ENCODE data around the gene SWAP70. TPM values are rescaled to one million over a fixed set of nuclear protein-coding genes. Genes with fewer than 3 reads are reported as not detected.
"Not testable (repeated sequence)": the region's sequence is repeated elsewhere in the genome, so short reads cannot be mapped to it uniquely, and the experiment has no call there.

Gene SWAP70
- total RNA-seq, 3 donors from 2014 or later (not counting 1 experiment from before 2014, with no cell fraction given) = 11.8 to 14.0 (median 11.9) TPM

GRCh38 chr11:9616858-9617257 lies 47.0 kb upstream of the SWAP70 start:
- ATAC-seq (no peak), DNase-seq (no peak)
- Mint-ChIP-seq H3K36me3 (no peaks in the 10 kb centered on the region), H3K27ac (no peak overlapping the region), H3K9me3 (no peaks in the 10 kb centered on the region), H3K4me1 (peaks cover 20 to 22% of the 10 kb centered on the region in 2 donors), H3K4me3 (no peak overlapping the region), H3K27me3 (ENCODE audit: low read depth in 2 of 2) (no peaks in the 10 kb centered on the region)
- Histone ChIP-seq H3K27me3 (ENCODE audit: control insufficient read depth, insufficient read depth, low read length) (no peaks in the 10 kb centered on the region), H3K36me3 (ENCODE audit: control insufficient read depth, insufficient read depth, low read length) (no peaks in the 10 kb centered on the region), H3K27ac (ENCODE audit: low read length) (no peak overlapping the region), H3K4me3 (ENCODE audit: low read length) (no peak overlapping the region), H3K4me1 (ENCODE audit: control insufficient read depth, insufficient read depth, low read length) (peaks cover 19% of the 10 kb centered on the region), H3K9me3 (ENCODE audit: control insufficient read depth, insufficient read depth, low read length) (no peaks in the 10 kb centered on the region)
- TF ChIP-seq CTCF (IDR thresholded peaks at IDR 0.05) = no peak
- intact Hi-C loops (cut with micrococcal nuclease) = no loop called here
- WGBS (ENCODE audit: insufficient coverage) = 87% methylated on average over 4 of the region's 4 CpGs

- no peak overlapping the region for H3K4me3 Mint-ChIP-seq
These were observed 45.9 kb upstream of the SWAP70 start for GRCh38 chr11:9617940-9618339.

GRCh38 chr11:9619004-9619403 lies 44.9 kb upstream of the SWAP70 start:
- no peaks in the 10 kb centered on the region for H3K9me3 Mint-ChIP-seq
- Histone ChIP-seq H3K4me1 (ENCODE audit: control insufficient read depth, insufficient read depth, low read length) (peaks cover 6% of the 10 kb centered on the region), H3K27me3 (ENCODE audit: control insufficient read depth, insufficient read depth, low read length) (no peaks in the 10 kb centered on the region), H3K4me3 (ENCODE audit: low read length) (no peak overlapping the region), H3K27ac (ENCODE audit: low read length) (no peak overlapping the region), H3K36me3 (ENCODE audit: control insufficient read depth, insufficient read depth, low read length) (no peaks in the 10 kb centered on the region), H3K9me3 (ENCODE audit: control insufficient read depth, insufficient read depth, low read length) (no peaks in the 10 kb centered on the region)
- H3K27me3 Mint-ChIP-seq (ENCODE audit: low read depth in 2 of 2) = no peaks in the 10 kb centered on the region
- H3K27ac Mint-ChIP-seq = no peak overlapping the region
- WGBS (ENCODE audit: insufficient coverage) = 100% methylated on average over 1 of the region's 1 CpG
- ATAC-seq = no peak
- no peaks in the 10 kb centered on the region for H3K36me3 Mint-ChIP-seq
- DNase-seq = no peak
- TF ChIP-seq CTCF (IDR thresholded peaks at IDR 0.05) = no peak
- intact Hi-C loops (cut with micrococcal nuclease) = no loop called here
- peaks cover 8 to 9% of the 10 kb centered on the region in 2 donors for H3K4me1 Mint-ChIP-seq
- H3K4me3 Mint-ChIP-seq = no peak overlapping the region

More at GRCh38 chr11:9617940-9618339, 45.9 kb upstream of the SWAP70 start:
- no peaks in the 10 kb centered on the region for H3K9me3 Mint-ChIP-seq
- Histone ChIP-seq H3K4me1 (ENCODE audit: control insufficient read depth, insufficient read depth, low read length) (peaks cover 16% of the 10 kb centered on the region), H3K36me3 (ENCODE audit: control insufficient read depth, insufficient read depth, low read length) (no peaks in the 10 kb centered on the region), H3K27ac (ENCODE audit: low read length) (no peak overlapping the region), H3K27me3 (ENCODE audit: control insufficient read depth, insufficient read depth, low read length) (no peaks in the 10 kb centered on the region), H3K9me3 (ENCODE audit: control insufficient read depth, insufficient read depth, low read length) (no peaks in the 10 kb centered on the region), H3K4me3 (ENCODE audit: low read length) (no peak overlapping the region)
- no peak for TF ChIP-seq CTCF (IDR thresholded peaks at IDR 0.05)
- 94% methylated on average over 5 of the region's 5 CpGs for WGBS (ENCODE audit: insufficient coverage)
- H3K4me1 Mint-ChIP-seq = peaks cover 18 to 20% of the 10 kb centered on the region in 2 donors
- DNase-seq (no peak), ATAC-seq (no peak)
- no peaks in the 10 kb centered on the region for H3K27me3 Mint-ChIP-seq (ENCODE audit: low read depth in 2 of 2)
- intact Hi-C loops (cut with micrococcal nuclease) = no loop called here
- no peaks in the 10 kb centered on the region for H3K36me3 Mint-ChIP-seq
- H3K27ac Mint-ChIP-seq = no peak overlapping the region

- no peaks in the 10 kb centered on the region for H3K9me3 ChIP-seq (ENCODE audit: control insufficient read depth, insufficient read depth, low read length)
- no peak overlapping the region for H3K27ac ChIP-seq (ENCODE audit: low read length)
- TF ChIP-seq CTCF (IDR thresholded peaks at IDR 0.05) = no peak
- DNase-seq = no peak
- Mint-ChIP-seq H3K27ac (no peak overlapping the region), H3K4me1 (no peaks in the 10 kb centered on the region), H3K27me3 (ENCODE audit: low read depth in 2 of 2) (no peaks in the 10 kb centered on the region), H3K36me3 (no peaks in the 10 kb centered on the region), H3K9me3 (no peaks in the 10 kb centered on the region), H3K4me3 (no peak overlapping the region)
- H3K4me3 ChIP-seq (ENCODE audit: low read length) = no peak overlapping the region
- ATAC-seq = no peak
- H3K36me3 ChIP-seq (ENCODE audit: control insufficient read depth, insufficient read depth, low read length) = no peaks in the 10 kb centered on the region
- no peaks in the 10 kb centered on the region for H3K27me3 ChIP-seq (ENCODE audit: control insufficient read depth, insufficient read depth, low read length)
- intact Hi-C loops (cut with micrococcal nuclease) = no loop called here
- H3K4me1 ChIP-seq (ENCODE audit: control insufficient read depth, insufficient read depth, low read length) = peaks cover under 1% of the 10 kb centered on the region
These were observed 43.9 kb upstream of the SWAP70 start for GRCh38 chr11:9619971-9620370.

- H3K27ac ChIP-seq (ENCODE audit: low read length); H3K36me3 Mint-ChIP-seq; H3K4me1 Mint-ChIP-seq; H3K9me3 ChIP-seq (ENCODE audit: control insufficient read depth, insufficient read depth, low read length); H3K27me3 ChIP-seq (ENCODE audit: control insufficient read depth, insufficient read depth, low read length); H3K4me3 Mint-ChIP-seq; H3K4me1 ChIP-seq (ENCODE audit: control insufficient read depth, insufficient read depth, low read length); H3K9me3 Mint-ChIP-seq; ATAC-seq; H3K27me3 Mint-ChIP-seq (ENCODE audit: low read depth in 2 of 2); intact Hi-C loops (cut with micrococcal nuclease); H3K36me3 ChIP-seq (ENCODE audit: control insufficient read depth, insufficient read depth, low read length); H3K4me3 ChIP-seq (ENCODE audit: low read length); DNase-seq; H3K27ac Mint-ChIP-seq: not testable (repeated sequence)
- WGBS (ENCODE audit: insufficient coverage) = 84% methylated on average over 7 of the region's 7 CpGs
These were observed 41.5 kb upstream of the SWAP70 start for GRCh38 chr11:9622353-9622752.

GRCh38 chr11:9623053-9623452 lies 40.8 kb upstream of the SWAP70 start:
- intact Hi-C loops (cut with micrococcal nuclease) = not testable (repeated sequence)

More at GRCh38 chr11:9623053-9623452, 40.8 kb upstream of the SWAP70 start:
- not testable (repeated sequence) for H3K4me3 Mint-ChIP-seq; H3K4me3 ChIP-seq (ENCODE audit: low read length); H3K27ac Mint-ChIP-seq; H3K9me3 ChIP-seq (ENCODE audit: control insufficient read depth, insufficient read depth, low read length); H3K36me3 Mint-ChIP-seq; DNase-seq; H3K4me1 Mint-ChIP-seq; H3K9me3 Mint-ChIP-seq; H3K4me1 ChIP-seq (ENCODE audit: control insufficient read depth, insufficient read depth, low read length); H3K27ac ChIP-seq (ENCODE audit: low read length); H3K27me3 ChIP-seq (ENCODE audit: control insufficient read depth, insufficient read depth, low read length); H3K27me3 Mint-ChIP-seq (ENCODE audit: low read depth in 2 of 2); H3K36me3 ChIP-seq (ENCODE audit: control insufficient read depth, insufficient read depth, low read length); ATAC-seq
- WGBS (ENCODE audit: insufficient coverage) = 95% methylated on average over 15 of the region's 23 CpGs

All from natural killer cell (primary cell).